Upper lobe of right lung (tissue), 1 donor: Measurements from ENCODE around the gene EVA1A. TPM values are rescaled to one million over a fixed set of nuclear protein-coding genes. Genes with fewer than 3 reads are reported as not detected.

Experiments
- ATAC-seq: fragments of 200-7000 bp; cut with Tn5 transposase; one replicate; pipeline ENCODE4 v1.9.1; 2020; ENCODE audit warnings: mild to moderate bottlenecking, moderate library complexity
- DNase-seq: peaks from one replicate; pipeline ENCODE4 v3.0.0-alpha.2; 2020
- H3K27ac ChIP-seq: fragments of 200-600 bp; one replicate; pipeline ENCODE4 v1.8.0; 2022
- H3K27me3 ChIP-seq: fragments of 200-600 bp; one replicate; pipeline ENCODE4 v1.8.0; 2022; ENCODE audit warnings: mild to moderate bottlenecking
- H3K36me3 ChIP-seq: fragments of 200-600 bp; one replicate; pipeline ENCODE4 v1.8.0; 2022
- H3K4me1 ChIP-seq: fragments of 200-600 bp; one replicate; pipeline ENCODE4 v1.8.0; 2022
- H3K4me3 ChIP-seq: fragments of 200-600 bp; one replicate; pipeline ENCODE4 v1.8.0; 2022; ENCODE audit warnings: mild to moderate bottlenecking
- H3K9me3 ChIP-seq: fragments of 200-600 bp; one replicate; pipeline ENCODE4 v1.8.0; 2022
- CTCF ChIP-seq: fragments of 200-600 bp; IDR thresholded peaks from one replicate; pipeline ENCODE4 v1.8.0; 2022; ENCODE audit warnings: antibody characterized with exemption
- intact Hi-C: fragments of 100-400 bp; cut with DNase I; formaldehyde crosslinking; loops from one replicate; pipeline ENCODE4 v1.11.0; 2022
- total RNA-seq: library from RNA; stranded (reverse); fragmentation: NEBNext Ultra II Directional; extraction: Animal tissue kit (Norgen Biotek cat#: 25700); gene quantifications from one replicate; pipeline ENCODE4 v1.2.1, GENCODE V29; 2021
- donor health status: DM: no; HTN: yes; CAD: no; lungs with severe emphysema.

EVA1A gene
- total RNA-seq, 1 donor from 2014 or later, result 41.9 TPM

- Histone ChIP-seq H3K27me3 (peaks cover 2% of the 10 kb centered on the region), H3K4me3 (no peak overlapping the region), H3K4me1 (no peaks in the 10 kb centered on the region), H3K36me3 (no peaks in the 10 kb centered on the region), H3K9me3 (no peaks in the 10 kb centered on the region), H3K27ac (no peak overlapping the region)
- no peak for TF ChIP-seq CTCF
- peak; percentile 84 for ATAC-seq
- peak; percentile 80 for DNase-seq
- intact Hi-C loops, result no loop called here
Observed at GRCh38 chr2:75602724-75603342, 42.1 kb upstream of the EVA1A start.

GRCh38 chr2:75600461-75601011 is 39.8 kb upstream of the EVA1A start:
- Histone ChIP-seq H3K36me3 (no peaks in the 10 kb centered on the region), H3K4me1 (no peaks in the 10 kb centered on the region), H3K9me3 (no peaks in the 10 kb centered on the region), H3K27ac (peak overlapping the region; percentile 8), H3K27me3 (no peaks in the 10 kb centered on the region), H3K4me3 (no peak overlapping the region)
- intact Hi-C loops, result no loop called here
- ATAC-seq (peak; percentile 72), DNase-seq (no peak)
- no peak for TF ChIP-seq CTCF

- DNase-seq, result no peak
- no peaks in the 10 kb centered on the region for H3K36me3 ChIP-seq
- no peak for ATAC-seq
- intact Hi-C loops, result no loop called here
- H3K27me3 ChIP-seq, result no peaks in the 10 kb centered on the region
- H3K4me3 ChIP-seq, result no peak overlapping the region
- H3K9me3 ChIP-seq, result no peaks in the 10 kb centered on the region
- no peak overlapping the region for H3K27ac ChIP-seq
- no peak for TF ChIP-seq CTCF
- H3K4me1 ChIP-seq, result no peaks in the 10 kb centered on the region
Observed at GRCh38 chr2:75598589-75599155, 37.9 kb upstream of the EVA1A start.

- H3K27me3 ChIP-seq, result no peaks in the 10 kb centered on the region
- no peaks in the 10 kb centered on the region for H3K9me3 ChIP-seq
- DNase-seq (no peak), ATAC-seq (no peak)
- H3K4me1 ChIP-seq, result no peaks in the 10 kb centered on the region
- TF ChIP-seq CTCF, result no peak
- no peak overlapping the region for H3K4me3 ChIP-seq
- no peak overlapping the region for H3K27ac ChIP-seq
- intact Hi-C loops, result no loop called here
- H3K36me3 ChIP-seq, result no peaks in the 10 kb centered on the region
Observed at GRCh38 chr2:75597949-75598348, 37.2 kb upstream of the EVA1A start.

- no peak overlapping the region for H3K27ac ChIP-seq
- no peak for DNase-seq
- H3K27me3 ChIP-seq, result no peaks in the 10 kb centered on the region
- H3K9me3 ChIP-seq, result no peaks in the 10 kb centered on the region
- ATAC-seq, result no peak
- H3K4me1 ChIP-seq, result no peaks in the 10 kb centered on the region
- intact Hi-C loops, result no loop called here
- H3K36me3 ChIP-seq, result no peaks in the 10 kb centered on the region
- H3K4me3 ChIP-seq, result no peak overlapping the region
- no peak for TF ChIP-seq CTCF
Observed at GRCh38 chr2:75596784-75597183, 36.0 kb upstream of the EVA1A start.
